GM08714 (cell line): Measurements from ENCODE around the gene ME2.
"Not testable (repeated sequence)": the region's sequence is repeated elsewhere in the genome, so short reads cannot be mapped to it uniquely, and the experiment has no call there.

Experiments used
- H3K4me3 ChIP-seq: fragments of 200-500 bp; sonication (Bioruptor generic); 2 replicates; pipeline ENCODE4 v1.5.1; 2014; ENCODE audit warnings: mild to moderate bottlenecking, low read length, inconsistent platforms
- ZNF274 ChIP-seq: IDR thresholded peaks from 2 replicates; pipeline ENCODE4 v1.6.1; 2012; ENCODE audit warnings: mild to moderate bottlenecking, low read depth, low read length

The ME2 gene

DNA sequence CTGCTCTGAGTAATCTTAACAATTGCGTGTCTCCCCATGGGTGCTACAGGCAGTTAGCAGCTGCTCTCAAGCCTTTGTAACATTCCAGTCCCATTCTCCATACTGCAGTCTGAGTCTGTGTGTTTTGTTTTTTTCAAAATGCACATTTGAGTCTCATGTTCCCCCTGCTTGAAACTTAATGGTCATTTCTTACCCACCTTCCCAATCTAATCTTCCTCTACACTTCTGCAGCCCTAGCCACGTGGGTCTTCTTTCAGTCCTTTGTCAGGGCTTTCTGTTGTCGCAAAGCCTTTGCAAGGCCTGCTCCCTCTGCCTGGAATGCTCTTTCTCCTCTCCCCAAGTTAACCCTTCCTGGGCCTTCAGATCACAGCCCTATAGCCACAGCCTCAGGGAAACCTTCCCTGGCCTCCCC is 113.4 kb downstream of the ME2 start:
- no peak for TF ChIP-seq ZNF274

GRCh38 chr18:50994031-50994430 is 115.1 kb downstream of the ME2 start:
- no peak overlapping the region for H3K4me3 ChIP-seq
- no peak for TF ChIP-seq ZNF274

More for the DNA sequence above, 113.4 kb downstream of the ME2 start:
- H3K4me3 ChIP-seq: no peak overlapping the region

GRCh38 chr18:51003174-51003573 is 124.3 kb downstream of the ME2 start:
- not testable (repeated sequence) for H3K4me3 ChIP-seq
